SKM-1 treated with dmso at 0.1 percent for 144 hours (cell line): Measurements from ENCODE around the gene PPM1H.
"Not testable (repeated sequence)": the region's sequence is repeated elsewhere in the genome, so short reads cannot be mapped to it uniquely, and the experiment has no call there.

Source experiments
- DNase-seq: peaks from one replicate; lab custom pipeline; 2025; ENCODE audit not compliant: unreplicated experiment; lab: John Stamatoyannopoulos, UW

Gene PPM1H

GRCh38 chr12:62948123-62948522, 13.2 kb upstream of the PPM1H start:
- DNase-seq = no peak

GRCh38 chr12:62947364-62947763, 12.4 kb upstream of the PPM1H start:
- no peak for DNase-seq

GRCh38 chr12:62943779-62944395, 8.9 kb upstream of the PPM1H start:
- no peak for DNase-seq

- not testable (repeated sequence) for DNase-seq
These were observed 7.4 kb upstream of the PPM1H start for GRCh38 chr12:62942316-62942715.

GRCh38 chr12:62934239-62934798, 631 bp downstream of the PPM1H start:
- no peak for DNase-seq

GRCh38 chr12:62933602-62934238, 1.2 kb downstream of the PPM1H start:
- no peak for DNase-seq

- DNase-seq = no peak
These were observed 1.7 kb downstream of the PPM1H start for GRCh38 chr12:62933220-62933601.

- no peak for DNase-seq
These were observed 3.5 kb downstream of the PPM1H start for GRCh38 chr12:62931477-62931876.

- no peak for DNase-seq
These were observed 4.2 kb downstream of the PPM1H start for GRCh38 chr12:62930546-62931425.

- DNase-seq = no peak
These were observed 6.3 kb downstream of the PPM1H start for GRCh38 chr12:62928632-62929031.

GRCh38 chr12:62925680-62926079, 9.3 kb downstream of the PPM1H start:
- no peak for DNase-seq

GRCh38 chr12:62924084-62924483, 10.9 kb downstream of the PPM1H start:
- no peak for DNase-seq

GRCh38 chr12:62922539-62922938, 12.4 kb downstream of the PPM1H start:
- no peak for DNase-seq

- DNase-seq = no peak
These were observed 15.1 kb downstream of the PPM1H start for GRCh38 chr12:62919838-62920237.

- DNase-seq = no peak
These were observed 17.0 kb downstream of the PPM1H start for GRCh38 chr12:62917926-62918325.

- no peak for DNase-seq
These were observed 18.1 kb downstream of the PPM1H start for GRCh38 chr12:62916632-62917425.

GRCh38 chr12:62915204-62915529, 19.8 kb downstream of the PPM1H start:
- DNase-seq = no peak

GRCh38 chr12:62914443-62915203, 20.3 kb downstream of the PPM1H start:
- DNase-seq = no peak

- no peak for DNase-seq
These were observed 21.6 kb downstream of the PPM1H start for GRCh38 chr12:62913380-62913779.

GRCh38 chr12:62912644-62913043, 22.3 kb downstream of the PPM1H start:
- no peak for DNase-seq
